Measurements from ENCODE around the gene CHIC2.

Gene CHIC2

DNA sequence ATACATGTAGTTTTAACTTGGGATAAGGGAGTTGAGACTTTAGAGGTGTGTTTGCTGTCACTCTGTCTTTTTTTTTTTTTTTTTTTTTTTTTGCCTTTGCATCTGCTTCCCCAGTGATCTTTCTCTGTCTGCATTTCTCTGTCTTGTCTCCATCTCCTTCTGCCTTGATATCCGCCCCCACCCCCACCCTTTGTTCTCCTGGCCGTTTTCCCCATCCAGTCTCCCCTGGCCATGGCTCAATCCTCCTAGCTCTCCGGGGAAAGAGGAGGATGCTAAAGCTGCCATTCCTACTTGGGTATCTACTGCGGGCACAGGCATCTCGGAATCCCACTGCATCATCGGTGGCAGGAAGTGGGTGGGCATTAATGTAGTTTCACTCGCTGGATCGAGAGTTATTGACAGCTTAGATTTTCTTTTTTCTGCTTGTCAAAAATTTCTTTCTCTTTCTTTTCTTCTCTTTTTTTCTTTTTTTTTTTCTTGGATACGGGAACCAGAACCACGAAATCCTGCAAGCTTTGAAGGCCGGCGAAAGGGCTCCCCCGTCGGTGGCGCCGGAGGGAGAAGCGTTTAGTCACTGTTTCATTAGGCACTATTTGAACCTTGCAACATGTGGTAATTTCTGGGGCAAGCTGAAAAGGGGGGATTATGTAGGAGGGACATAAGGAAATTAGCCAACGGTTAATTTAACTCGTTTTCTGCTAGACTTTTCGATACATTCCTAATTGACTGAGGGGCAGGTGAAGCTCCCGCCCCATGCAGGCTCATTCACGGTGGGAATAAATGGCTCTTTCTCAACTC lies 43.7 kb upstream of the CHIC2 start:
- H3K27ac ChIP-seq = no peak overlapping the region
- no peak overlapping the region for H3K9ac ChIP-seq
- H3K27me3 ChIP-seq (ENCODE audit: insufficient read depth, low read depth) = no peaks in the 10 kb centered on the region
- H4K20me1 ChIP-seq (ENCODE audit: insufficient read depth) = no peaks in the 10 kb centered on the region
- H2AFZ ChIP-seq (ENCODE audit: low read depth) = no peak overlapping the region
- no peaks in the 10 kb centered on the region for H3K36me3 ChIP-seq (ENCODE audit: insufficient read depth)
- TF ChIP-seq, protein P1, sequence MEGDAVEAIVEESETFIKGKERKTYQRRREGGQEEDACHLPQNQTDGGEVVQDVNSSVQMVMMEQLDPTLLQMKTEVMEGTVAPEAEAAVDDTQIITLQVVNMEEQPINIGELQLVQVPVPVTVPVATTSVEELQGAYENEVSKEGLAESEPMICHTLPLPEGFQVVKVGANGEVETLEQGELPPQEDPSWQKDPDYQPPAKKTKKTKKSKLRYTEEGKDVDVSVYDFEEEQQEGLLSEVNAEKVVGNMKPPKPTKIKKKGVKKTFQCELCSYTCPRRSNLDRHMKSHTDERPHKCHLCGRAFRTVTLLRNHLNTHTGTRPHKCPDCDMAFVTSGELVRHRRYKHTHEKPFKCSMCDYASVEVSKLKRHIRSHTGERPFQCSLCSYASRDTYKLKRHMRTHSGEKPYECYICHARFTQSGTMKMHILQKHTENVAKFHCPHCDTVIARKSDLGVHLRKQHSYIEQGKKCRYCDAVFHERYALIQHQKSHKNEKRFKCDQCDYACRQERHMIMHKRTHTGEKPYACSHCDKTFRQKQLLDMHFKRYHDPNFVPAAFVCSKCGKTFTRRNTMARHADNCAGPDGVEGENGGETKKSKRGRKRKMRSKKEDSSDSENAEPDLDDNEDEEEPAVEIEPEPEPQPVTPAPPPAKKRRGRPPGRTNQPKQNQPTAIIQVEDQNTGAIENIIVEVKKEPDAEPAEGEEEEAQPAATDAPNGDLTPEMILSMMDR (conservative IDR thresholded peaks at IDR 0.05; ENCODE audit: low read depth, low read length) = no peak
- no peak overlapping the region for H3K4me3 ChIP-seq (IDR thresholded peaks at IDR 0.05; ENCODE audit: insufficient read depth, low read depth, low read length)
- H3K4me2 ChIP-seq = no peak overlapping the region
- H3K4me1 ChIP-seq (ENCODE audit: low read depth, poor library complexity, severe bottlenecking) = no peaks in the 10 kb centered on the region
- H3K79me2 ChIP-seq (ENCODE audit: insufficient read depth, low read depth) = no peaks in the 10 kb centered on the region

DNA sequence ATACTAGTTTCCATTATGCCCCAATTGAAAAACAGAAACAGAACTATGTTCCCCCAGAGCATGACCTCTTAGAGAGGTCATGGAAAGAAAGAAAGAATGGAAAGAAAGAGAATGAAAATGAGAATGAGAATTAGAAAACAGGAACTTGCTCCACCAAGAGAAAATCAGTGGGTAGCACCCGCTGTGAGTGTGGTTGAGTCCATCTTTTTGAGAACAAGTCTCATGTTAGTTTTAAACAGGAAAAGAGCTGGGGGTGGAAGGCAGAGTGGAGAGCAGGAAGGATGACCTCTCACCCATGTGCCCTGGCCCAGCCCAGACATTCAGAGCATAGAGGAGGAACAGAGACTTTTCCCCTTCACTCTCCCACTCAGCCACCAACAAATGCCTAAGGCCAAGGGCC lies 40.5 kb upstream of the CHIC2 start:
- Histone ChIP-seq H3K4me1 (ENCODE audit: low read depth, poor library complexity, severe bottlenecking) (no peaks in the 10 kb centered on the region), H3K27me3 (ENCODE audit: insufficient read depth, low read depth) (no peaks in the 10 kb centered on the region), H2AFZ (ENCODE audit: low read depth) (no peak overlapping the region)

DNA sequence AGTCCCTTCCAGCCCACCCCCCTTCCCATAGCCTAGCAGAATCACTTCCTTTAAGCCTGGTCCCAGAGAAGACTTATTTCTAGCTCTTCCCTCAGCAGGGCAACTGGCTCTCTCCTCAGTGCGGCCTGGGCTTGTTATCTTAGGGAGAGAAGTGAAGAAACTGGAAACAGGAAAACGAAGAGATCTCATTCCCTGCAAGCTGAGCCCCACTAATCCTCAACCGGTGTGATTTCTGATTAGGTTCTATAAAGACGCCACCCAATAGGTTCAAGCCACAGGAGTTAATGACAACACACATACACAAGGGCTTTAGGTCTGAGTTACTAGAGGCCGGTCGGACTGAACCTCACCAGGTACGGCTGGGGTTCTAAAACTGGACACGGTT lies 38.8 kb upstream of the CHIC2 start:
- Histone ChIP-seq H3K27ac (no peak overlapping the region), H3K4me2 (no peak overlapping the region), H2AFZ (ENCODE audit: low read depth) (no peak overlapping the region), H3K4me1 (ENCODE audit: low read depth, poor library complexity, severe bottlenecking) (no peaks in the 10 kb centered on the region), H3K79me2 (ENCODE audit: insufficient read depth, low read depth) (no peaks in the 10 kb centered on the region), H3K4me3 (IDR thresholded peaks at IDR 0.05; ENCODE audit: insufficient read depth, low read depth, low read length) (no peak overlapping the region), H3K27me3 (ENCODE audit: insufficient read depth, low read depth) (no peaks in the 10 kb centered on the region), H4K20me1 (ENCODE audit: insufficient read depth) (no peaks in the 10 kb centered on the region), H3K36me3 (ENCODE audit: insufficient read depth) (no peaks in the 10 kb centered on the region), H3K9ac (no peak overlapping the region)
- TF ChIP-seq, protein P1 (conservative IDR thresholded peaks at IDR 0.05; ENCODE audit: low read depth, low read length) = no peak

More for the DNA sequence above, 40.5 kb upstream of the CHIC2 start:
- Histone ChIP-seq H3K9ac (no peak overlapping the region), H3K4me2 (no peak overlapping the region), H4K20me1 (ENCODE audit: insufficient read depth) (no peaks in the 10 kb centered on the region), H3K79me2 (ENCODE audit: insufficient read depth, low read depth) (no peaks in the 10 kb centered on the region), H3K27ac (no peak overlapping the region), H3K36me3 (ENCODE audit: insufficient read depth) (no peaks in the 10 kb centered on the region), H3K4me3 (IDR thresholded peaks at IDR 0.05; ENCODE audit: insufficient read depth, low read depth, low read length) (no peak overlapping the region)
- TF ChIP-seq, protein P1 (conservative IDR thresholded peaks at IDR 0.05; ENCODE audit: low read depth, low read length) = no peak

DNA sequence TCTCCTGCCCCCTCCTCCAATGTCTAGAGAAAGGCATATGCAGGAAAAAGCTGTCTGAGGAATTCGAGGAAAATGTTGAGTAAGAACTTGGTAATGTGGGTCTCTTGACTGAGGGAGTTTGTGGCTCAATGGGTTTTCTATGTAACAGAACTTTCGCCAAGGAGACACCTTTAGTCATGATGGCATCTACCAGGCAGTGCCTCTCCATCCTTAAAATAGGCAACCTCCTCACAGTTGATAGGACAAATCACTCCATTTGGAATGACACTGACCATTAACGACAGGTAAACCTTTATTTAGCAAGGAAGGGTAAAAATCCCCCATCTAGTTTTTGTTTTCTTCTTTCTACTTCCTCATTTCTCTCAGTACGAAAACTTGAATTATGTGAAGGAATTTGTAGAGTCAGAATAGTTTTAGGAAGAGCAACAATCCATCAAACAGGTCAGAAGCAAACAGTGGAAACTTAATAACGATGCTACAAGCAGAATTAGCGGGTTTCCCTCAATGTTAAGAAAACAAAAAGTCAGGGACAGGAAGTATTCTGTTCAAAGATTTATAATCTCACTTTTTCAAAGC lies 38.2 kb upstream of the CHIC2 start:
- no peak overlapping the region for H3K9ac ChIP-seq
- no peaks in the 10 kb centered on the region for H3K27me3 ChIP-seq (ENCODE audit: insufficient read depth, low read depth)
- TF ChIP-seq, protein P1 (conservative IDR thresholded peaks at IDR 0.05; ENCODE audit: low read depth, low read length) = no peak
- no peak overlapping the region for H2AFZ ChIP-seq (ENCODE audit: low read depth)
- no peaks in the 10 kb centered on the region for H3K79me2 ChIP-seq (ENCODE audit: insufficient read depth, low read depth)
- no peak overlapping the region for H3K4me3 ChIP-seq (IDR thresholded peaks at IDR 0.05; ENCODE audit: insufficient read depth, low read depth, low read length)
- H3K27ac ChIP-seq = no peak overlapping the region
- H3K36me3 ChIP-seq (ENCODE audit: insufficient read depth) = no peaks in the 10 kb centered on the region
- H4K20me1 ChIP-seq (ENCODE audit: insufficient read depth) = no peaks in the 10 kb centered on the region
- H3K4me1 ChIP-seq (ENCODE audit: low read depth, poor library complexity, severe bottlenecking) = no peaks in the 10 kb centered on the region
- no peak overlapping the region for H3K4me2 ChIP-seq
